ENCODE results near the gene FREM2.

DNA sequence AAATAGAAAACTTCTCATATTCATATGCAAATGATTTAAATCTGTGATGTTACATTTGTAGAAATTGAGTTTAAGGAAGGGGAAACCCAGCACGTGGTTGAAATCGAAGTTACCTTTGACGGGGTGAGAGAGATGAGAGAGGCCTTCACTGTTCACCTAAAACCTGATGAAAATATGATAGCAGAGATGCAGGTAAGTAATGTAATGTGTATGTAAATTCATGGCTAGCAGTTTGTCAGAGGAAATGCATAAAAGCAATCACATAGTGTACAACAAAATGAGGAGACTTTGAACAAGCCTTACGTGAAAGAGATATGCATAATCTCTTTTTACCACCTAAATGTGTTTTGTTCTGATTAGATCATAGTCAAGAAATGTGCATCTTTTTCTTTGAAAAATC is 169.2 kb downstream of the FREM2 start:
- TF ChIP-seq, protein P1, sequence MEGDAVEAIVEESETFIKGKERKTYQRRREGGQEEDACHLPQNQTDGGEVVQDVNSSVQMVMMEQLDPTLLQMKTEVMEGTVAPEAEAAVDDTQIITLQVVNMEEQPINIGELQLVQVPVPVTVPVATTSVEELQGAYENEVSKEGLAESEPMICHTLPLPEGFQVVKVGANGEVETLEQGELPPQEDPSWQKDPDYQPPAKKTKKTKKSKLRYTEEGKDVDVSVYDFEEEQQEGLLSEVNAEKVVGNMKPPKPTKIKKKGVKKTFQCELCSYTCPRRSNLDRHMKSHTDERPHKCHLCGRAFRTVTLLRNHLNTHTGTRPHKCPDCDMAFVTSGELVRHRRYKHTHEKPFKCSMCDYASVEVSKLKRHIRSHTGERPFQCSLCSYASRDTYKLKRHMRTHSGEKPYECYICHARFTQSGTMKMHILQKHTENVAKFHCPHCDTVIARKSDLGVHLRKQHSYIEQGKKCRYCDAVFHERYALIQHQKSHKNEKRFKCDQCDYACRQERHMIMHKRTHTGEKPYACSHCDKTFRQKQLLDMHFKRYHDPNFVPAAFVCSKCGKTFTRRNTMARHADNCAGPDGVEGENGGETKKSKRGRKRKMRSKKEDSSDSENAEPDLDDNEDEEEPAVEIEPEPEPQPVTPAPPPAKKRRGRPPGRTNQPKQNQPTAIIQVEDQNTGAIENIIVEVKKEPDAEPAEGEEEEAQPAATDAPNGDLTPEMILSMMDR (IDR thresholded peaks at IDR 0.05) = no peak
- no peak for TF ChIP-seq POLR2A (IDR thresholded peaks at IDR 0.05; ENCODE audit: low read length)
- TF ChIP-seq EP300 (IDR thresholded peaks at IDR 0.05) = no peak
- no peak for TF ChIP-seq SMC3 (IDR thresholded peaks at IDR 0.05)
- TF ChIP-seq RCOR1 (IDR thresholded peaks at IDR 0.05; ENCODE audit: low read depth, low read length) = no peak
- no peak for TF ChIP-seq BHLHE40 (IDR thresholded peaks at IDR 0.05; ENCODE audit: low read depth, low read length)
- TF ChIP-seq NR3C1 (IDR thresholded peaks at IDR 0.05) = no peak
